MM.1S (cell line): ENCODE measurements around the gene ACTR2.

Experiments used
- DNase-seq: peaks from one replicate; pipeline ENCODE4 v3.0.0-alpha.2; 2015
- H2AFZ ChIP-seq: fragments of 300-600 bp; sonication (generic); 2 replicates; pipeline ENCODE4 v1.6.0; 2016; ENCODE audit warnings: antibody characterized with exemption, low read length
- H3F3A ChIP-seq: fragments of 300-600 bp; sonication (generic); 2 replicates; pipeline ENCODE4 v1.6.1; 2016; ENCODE audit warnings: mild to moderate bottlenecking, antibody characterized with exemption, low read length, moderate library complexity, mixed read lengths; ENCODE audit not compliant: insufficient read depth
- H3K27ac ChIP-seq: fragments of 300-600 bp; sonication (generic); 2 replicates; pipeline ENCODE4 v1.5.1; 2016; ENCODE audit warnings: mild to moderate bottlenecking, low read length
- H3K27me3 ChIP-seq: fragments of 300-600 bp; sonication (generic); replicated peaks from 2 replicates; pipeline ENCODE4 v1.6.0; 2016; ENCODE audit warnings: low read length; ENCODE audit not compliant: insufficient read depth
- H3K36me3 ChIP-seq: fragments of 300-600 bp; sonication (generic); replicated peaks from 2 replicates; pipeline ENCODE4 v1.6.1; 2016; ENCODE audit warnings: mild to moderate bottlenecking, low read length, mixed read lengths; ENCODE audit not compliant: insufficient read depth
- H3K4me1 ChIP-seq: fragments of 300-600 bp; sonication (generic); 2 replicates; pipeline ENCODE4 v1.6.1; 2016; ENCODE audit warnings: low read length, mixed read lengths
- H3K4me2 ChIP-seq: fragments of 300-600 bp; sonication (generic); 2 replicates; pipeline ENCODE4 v1.6.0; 2016; ENCODE audit warnings: low read depth, low read length
- H3K4me3 ChIP-seq: fragments of 300-600 bp; sonication (generic); 2 replicates; pipeline ENCODE4 v1.5.1; 2016; ENCODE audit warnings: low read length, mixed read lengths
- H3K79me2 ChIP-seq: fragments of 300-600 bp; sonication (generic); 2 replicates; pipeline ENCODE4 v1.6.1; 2016; ENCODE audit warnings: mixed run types, low read length, mixed read lengths
- H3K9ac ChIP-seq: fragments of 300-600 bp; sonication (generic); 2 replicates; pipeline ENCODE4 v1.6.1; 2016; ENCODE audit warnings: low read length, mixed read lengths
- H3K9me2 ChIP-seq: fragments of 300-600 bp; sonication (generic); replicated peaks from 2 replicates; pipeline ENCODE4 v1.6.1; 2016; ENCODE audit warnings: mild to moderate bottlenecking, low read length, mixed read lengths; ENCODE audit not compliant: insufficient read depth
- H3K9me3 ChIP-seq: fragments of 300-600 bp; sonication (generic); replicated peaks from 2 replicates; pipeline ENCODE4 v1.6.1; 2016; ENCODE audit warnings: mild to moderate bottlenecking, low read length, mixed read lengths; ENCODE audit not compliant: insufficient read depth
- H4K20me1 ChIP-seq: fragments of 300-600 bp; sonication (generic); 2 replicates; pipeline ENCODE4 v1.6.1; 2016; ENCODE audit warnings: mild to moderate bottlenecking, low read length, moderate library complexity, mixed read lengths; ENCODE audit not compliant: insufficient read depth
- CTCF ChIP-seq: fragments of 300-600 bp; sonication (generic); IDR thresholded peaks from 2 replicates; pipeline ENCODE4 v1.5.1; 2016; ENCODE audit warnings: antibody characterized with exemption, low read length, mixed read lengths
- EZH2 ChIP-seq: fragments of 300-600 bp; sonication (generic); optimal IDR thresholded peaks from 2 replicates; pipeline ENCODE3; 2017; ENCODE audit warnings: low read depth, mild to moderate bottlenecking, antibody characterized with exemption, low read length, mixed read lengths
- EZH2phosphoT487 ChIP-seq: fragments of 300-600 bp; sonication (generic); IDR thresholded peaks from 2 replicates; pipeline ENCODE4 v1.6.1; 2018; ENCODE audit warnings: antibody characterized with exemption, low read length

ACTR2 gene

DNA sequence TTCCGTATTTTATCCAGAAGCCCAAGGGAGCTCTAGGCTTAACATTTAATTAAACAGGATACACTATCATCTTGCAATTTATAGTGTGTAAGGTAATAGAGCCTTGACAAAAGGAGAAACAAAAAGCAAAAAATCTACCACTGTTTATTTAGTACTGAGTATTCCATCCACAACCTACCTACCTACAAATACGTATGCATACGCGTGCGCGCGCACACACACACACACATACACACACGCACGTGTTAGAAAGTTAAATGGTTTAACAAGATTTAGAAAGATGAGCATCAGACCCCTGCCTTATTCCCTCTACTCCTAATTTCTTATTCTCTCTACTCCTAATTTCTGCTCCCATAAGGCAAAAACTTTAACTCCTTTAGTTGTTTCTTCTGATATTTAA is 14.6 kb upstream of the ACTR2 start:
- H3K27ac ChIP-seq = no peak overlapping the region
- no peak overlapping the region for H3K9ac ChIP-seq
- H3K36me3 ChIP-seq = no peaks in the 10 kb centered on the region
- no peak for DNase-seq
- H3K4me3 ChIP-seq = no peak overlapping the region
- H3K9me3 ChIP-seq = no peaks in the 10 kb centered on the region
- no peaks in the 10 kb centered on the region for H4K20me1 ChIP-seq
- H3K4me2 ChIP-seq = no peak overlapping the region
- no peaks in the 10 kb centered on the region for H3K9me2 ChIP-seq
- H3K79me2 ChIP-seq = no peaks in the 10 kb centered on the region
- no peaks in the 10 kb centered on the region for H3K27me3 ChIP-seq
- H2AFZ ChIP-seq = no peak overlapping the region
- H3F3A ChIP-seq = no peaks in the 10 kb centered on the region
- TF ChIP-seq CTCF (no peak), EZH2phosphoT487 (no peak), EZH2 (no peak)
- H3K4me1 ChIP-seq = peaks cover 8% of the 10 kb centered on the region; the same call in 1 of the 2 replicates

DNA sequence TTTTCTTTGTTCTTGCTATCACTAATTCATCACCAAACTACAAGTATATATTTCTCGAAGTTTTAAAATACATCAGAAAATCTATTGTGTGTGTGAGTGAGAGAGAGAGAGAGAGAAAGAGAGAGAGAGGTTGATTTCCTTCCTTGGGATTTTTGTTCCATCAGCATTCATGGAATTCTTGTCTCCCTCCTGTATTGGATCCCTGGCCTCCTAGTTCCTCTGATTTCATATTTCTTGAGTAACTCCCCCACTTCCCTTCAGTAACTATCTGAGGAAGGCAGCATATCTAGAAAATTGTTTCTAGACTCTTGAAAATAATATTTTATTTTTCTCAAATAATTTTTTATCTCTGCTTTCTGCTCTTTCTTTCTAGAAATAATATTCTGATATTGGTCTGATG is 13.3 kb upstream of the ACTR2 start:
- Histone ChIP-seq H2AFZ (no peak overlapping the region), H3K9me2 (no peaks in the 10 kb centered on the region), H3K4me3 (no peak overlapping the region), H3K27me3 (no peaks in the 10 kb centered on the region), H3K9me3 (no peaks in the 10 kb centered on the region), H3K27ac (no peak overlapping the region), H4K20me1 (no peaks in the 10 kb centered on the region), H3F3A (no peaks in the 10 kb centered on the region), H3K36me3 (no peaks in the 10 kb centered on the region), H3K9ac (no peak overlapping the region), H3K4me1 (peaks cover 8% of the 10 kb centered on the region; the same call in 1 of the 2 replicates), H3K79me2 (no peaks in the 10 kb centered on the region), H3K4me2 (no peak overlapping the region)
- no peak for TF ChIP-seq EZH2phosphoT487
- no peak for TF ChIP-seq EZH2
- TF ChIP-seq CTCF = no peak
- no peak for DNase-seq

- no peaks in the 10 kb centered on the region for H3K79me2 ChIP-seq
- no peaks in the 10 kb centered on the region for H3K9me2 ChIP-seq
- no peak overlapping the region for H2AFZ ChIP-seq
- H3K4me2 ChIP-seq = peak overlapping the region; percentile 19; the same call in 1 of the 2 replicates
- H3K9me3 ChIP-seq = no peaks in the 10 kb centered on the region
- H3K4me1 ChIP-seq = peaks cover 8% of the 10 kb centered on the region; the same call in 1 of the 2 replicates
- H3K4me3 ChIP-seq = no peak overlapping the region
- DNase-seq = peak; percentile 47
- H3F3A ChIP-seq = no peaks in the 10 kb centered on the region
- no peaks in the 10 kb centered on the region for H3K27me3 ChIP-seq
- no peaks in the 10 kb centered on the region for H4K20me1 ChIP-seq
- TF ChIP-seq CTCF (no peak), EZH2 (no peak), EZH2phosphoT487 (no peak)
- H3K9ac ChIP-seq = no peak overlapping the region
- H3K36me3 ChIP-seq = no peaks in the 10 kb centered on the region
- H3K27ac ChIP-seq = no peak overlapping the region
Observed at GRCh38 chr2:65214843-65215242, 12.8 kb upstream of the ACTR2 start.
